Calu3 (cell line): ENCODE data around the gene FRS3. TPM values are rescaled to one million over a fixed set of nuclear protein-coding genes. Genes with fewer than 3 reads are reported as not detected.

Source experiments
- Bru-seq: library from RNA; stranded (reverse); fragments of 400-500 nt; gene quantifications from one replicate; lab custom pipeline; 2021; lab: Mats Ljungman, UMichigan
- BruChase-seq, 2 experiments: library from RNA; stranded (reverse); fragments of 400-500 nt; gene quantifications; one replicate each; lab custom pipeline; 2021; lab: Mats Ljungman, UMichigan
- BruUV-seq: library from RNA; stranded (reverse); fragments of 400-500 nt; replicated peaks from 2 replicates; lab custom pipeline; 2021; lab: Mats Ljungman, UMichigan
- CTCF ChIA-PET: fragments of 300-600 bp; sonication (Branson Sonifier 250); formaldehyde crosslinking; loops from one replicate; lab custom pipeline; 2022; ENCODE audit warnings: antibody characterized with exemption; lab: Charles Lee
- DNase-seq: peaks from one replicate; pipeline ENCODE4 v3.0.0; 2022
- H3K27ac Mint-ChIP-seq: one replicate; pipeline ENCODE4 v1.8.0; 2022; ENCODE audit warnings: mixed read lengths; ENCODE audit not compliant: unreplicated experiment
- H3K27me3 Mint-ChIP-seq: one replicate; pipeline ENCODE4 v1.8.0; 2022; ENCODE audit warnings: mixed read lengths; ENCODE audit not compliant: unreplicated experiment
- H3K36me3 Mint-ChIP-seq: one replicate; pipeline ENCODE4 v1.8.0; 2022; ENCODE audit warnings: mild to moderate bottlenecking, moderate library complexity, mixed read lengths; ENCODE audit not compliant: insufficient read depth, unreplicated experiment
- H3K4me1 Mint-ChIP-seq: one replicate; pipeline ENCODE4 v1.8.0; 2022; ENCODE audit warnings: mild to moderate bottlenecking, low read depth, mixed read lengths; ENCODE audit not compliant: unreplicated experiment
- H3K4me3 Mint-ChIP-seq: one replicate; pipeline ENCODE4 v1.8.0; 2022; ENCODE audit warnings: mild to moderate bottlenecking, low read depth, moderate library complexity, mixed read lengths; ENCODE audit not compliant: unreplicated experiment
- H3K9me3 Mint-ChIP-seq: one replicate; pipeline ENCODE4 v1.8.0; 2022; ENCODE audit warnings: low read depth, mixed read lengths; ENCODE audit not compliant: unreplicated experiment
- intact Hi-C: fragments of 100-400 bp; cut with micrococcal nuclease; formaldehyde crosslinking; loops from one replicate; pipeline ENCODE4 v1.10.0; 2022; ENCODE audit not compliant: unreplicated experiment
- long read RNA-seq: library from polyadenylated mRNA; stranded (forward); transcript quantifications from one replicate; pipeline ENCODE4 v2.0.0, GENCODE V29; 2022
- total RNA-seq: library from RNA; stranded (reverse); gene quantifications from 2 replicates; pipeline ENCODE4 v1.2.3, GENCODE V29; 2022
- TF ChIP-seq, protein P1 (sequence below): fragments of 200-600 bp; IDR thresholded peaks from one replicate; pipeline ENCODE4 v1.8.0; 2022; ENCODE audit warnings: antibody characterized with exemption; ENCODE audit not compliant: unreplicated experiment

FRS3 gene, protein sequence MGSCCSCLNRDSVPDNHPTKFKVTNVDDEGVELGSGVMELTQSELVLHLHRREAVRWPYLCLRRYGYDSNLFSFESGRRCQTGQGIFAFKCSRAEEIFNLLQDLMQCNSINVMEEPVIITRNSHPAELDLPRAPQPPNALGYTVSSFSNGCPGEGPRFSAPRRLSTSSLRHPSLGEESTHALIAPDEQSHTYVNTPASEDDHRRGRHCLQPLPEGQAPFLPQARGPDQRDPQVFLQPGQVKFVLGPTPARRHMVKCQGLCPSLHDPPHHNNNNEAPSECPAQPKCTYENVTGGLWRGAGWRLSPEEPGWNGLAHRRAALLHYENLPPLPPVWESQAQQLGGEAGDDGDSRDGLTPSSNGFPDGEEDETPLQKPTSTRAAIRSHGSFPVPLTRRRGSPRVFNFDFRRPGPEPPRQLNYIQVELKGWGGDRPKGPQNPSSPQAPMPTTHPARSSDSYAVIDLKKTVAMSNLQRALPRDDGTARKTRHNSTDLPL
- total RNA-seq = 5.0 and 6.6 TPM in 2 replicates
- percentile 49 among the genes with signal in this experiment for Bru-seq, nascent RNA
- BruChase-seq, experiment 1, labeled RNA remaining after a 6-hour chase = percentile 44 among the genes with signal in this experiment
- percentile 43 among the genes with signal in this experiment for BruChase-seq, experiment 2, labeled RNA remaining after a 2-hour chase
- long read RNA-seq, partial matches to known transcripts = 0 of 10 reads
- long read RNA-seq, other reads (novel, unspliced or antisense) = 9 of 10 reads

DNA sequence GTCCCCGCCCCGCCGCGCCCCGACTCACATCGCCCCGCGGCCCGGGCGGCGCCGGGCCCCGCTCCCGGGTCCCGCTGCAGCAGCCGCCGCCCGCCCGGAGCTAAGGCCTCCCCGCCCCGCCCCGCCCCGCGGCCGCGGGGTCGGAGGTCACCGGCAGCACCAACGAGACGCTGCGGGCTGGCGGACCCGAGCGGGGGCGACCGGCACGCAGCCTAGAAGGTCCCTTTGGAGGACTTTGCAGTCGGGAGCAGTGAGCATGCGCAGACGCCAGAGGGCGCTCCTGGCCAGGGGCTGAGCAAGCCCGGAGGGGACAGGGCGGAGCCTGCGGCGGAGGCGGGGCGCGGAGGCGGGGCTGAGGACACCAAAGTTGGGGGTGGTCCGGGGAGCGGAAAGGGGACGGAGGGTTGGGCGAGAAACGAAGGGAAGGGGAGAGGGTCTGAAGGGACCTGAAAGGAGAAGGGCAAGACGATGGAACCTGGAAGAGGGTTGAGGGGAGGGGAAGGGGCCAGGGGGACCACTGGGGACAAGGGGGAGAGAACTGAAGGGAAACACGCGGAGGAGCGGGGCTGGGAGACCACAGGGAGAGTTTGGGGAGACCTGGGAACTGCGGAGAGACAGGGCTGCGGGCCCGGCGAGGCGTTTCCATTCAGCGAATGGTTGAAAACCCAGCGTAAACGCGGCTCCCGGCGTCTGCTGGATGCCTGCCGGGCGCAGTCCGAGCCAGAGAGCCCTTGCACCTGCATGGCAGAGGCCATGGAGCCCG, at the start of gene FRS3:
Gene FRS3 (minus strand): TSS at position 113 of the 763 bp plus-strand sequence. CDS start 2,913 bp downstream, outside the sequence.
- Mint-ChIP-seq H3K9me3 (no peaks in the 10 kb centered on the region), H3K27ac (peak within 1 kb of the TSS; percentile 60), H3K36me3 (peaks cover 37% of the 10 kb centered on the region), H3K4me1 (peaks cover 35% of the 10 kb centered on the region), H3K4me3 (peak within 1 kb of the TSS; percentile 77), H3K27me3 (no peaks in the 10 kb centered on the region)
- intact Hi-C loops = loop anchor here (1.0 to 10.0 kb wide), 4 partner anchors 178 to 435 kb away; partner anchors contain the start of gene MRPS10
- CTCF ChIA-PET = interaction anchor here (0.5 to 0.6 kb wide), 2 partner anchors 132 to 262 kb away, joined by 3 read pairs; no protein-coding TSS in a partner anchor
- TF ChIP-seq, protein P1, sequence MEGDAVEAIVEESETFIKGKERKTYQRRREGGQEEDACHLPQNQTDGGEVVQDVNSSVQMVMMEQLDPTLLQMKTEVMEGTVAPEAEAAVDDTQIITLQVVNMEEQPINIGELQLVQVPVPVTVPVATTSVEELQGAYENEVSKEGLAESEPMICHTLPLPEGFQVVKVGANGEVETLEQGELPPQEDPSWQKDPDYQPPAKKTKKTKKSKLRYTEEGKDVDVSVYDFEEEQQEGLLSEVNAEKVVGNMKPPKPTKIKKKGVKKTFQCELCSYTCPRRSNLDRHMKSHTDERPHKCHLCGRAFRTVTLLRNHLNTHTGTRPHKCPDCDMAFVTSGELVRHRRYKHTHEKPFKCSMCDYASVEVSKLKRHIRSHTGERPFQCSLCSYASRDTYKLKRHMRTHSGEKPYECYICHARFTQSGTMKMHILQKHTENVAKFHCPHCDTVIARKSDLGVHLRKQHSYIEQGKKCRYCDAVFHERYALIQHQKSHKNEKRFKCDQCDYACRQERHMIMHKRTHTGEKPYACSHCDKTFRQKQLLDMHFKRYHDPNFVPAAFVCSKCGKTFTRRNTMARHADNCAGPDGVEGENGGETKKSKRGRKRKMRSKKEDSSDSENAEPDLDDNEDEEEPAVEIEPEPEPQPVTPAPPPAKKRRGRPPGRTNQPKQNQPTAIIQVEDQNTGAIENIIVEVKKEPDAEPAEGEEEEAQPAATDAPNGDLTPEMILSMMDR = peak; percentile 90
- no TSS peak for BruUV-seq
- DNase-seq = peak; percentile 99

DNA sequence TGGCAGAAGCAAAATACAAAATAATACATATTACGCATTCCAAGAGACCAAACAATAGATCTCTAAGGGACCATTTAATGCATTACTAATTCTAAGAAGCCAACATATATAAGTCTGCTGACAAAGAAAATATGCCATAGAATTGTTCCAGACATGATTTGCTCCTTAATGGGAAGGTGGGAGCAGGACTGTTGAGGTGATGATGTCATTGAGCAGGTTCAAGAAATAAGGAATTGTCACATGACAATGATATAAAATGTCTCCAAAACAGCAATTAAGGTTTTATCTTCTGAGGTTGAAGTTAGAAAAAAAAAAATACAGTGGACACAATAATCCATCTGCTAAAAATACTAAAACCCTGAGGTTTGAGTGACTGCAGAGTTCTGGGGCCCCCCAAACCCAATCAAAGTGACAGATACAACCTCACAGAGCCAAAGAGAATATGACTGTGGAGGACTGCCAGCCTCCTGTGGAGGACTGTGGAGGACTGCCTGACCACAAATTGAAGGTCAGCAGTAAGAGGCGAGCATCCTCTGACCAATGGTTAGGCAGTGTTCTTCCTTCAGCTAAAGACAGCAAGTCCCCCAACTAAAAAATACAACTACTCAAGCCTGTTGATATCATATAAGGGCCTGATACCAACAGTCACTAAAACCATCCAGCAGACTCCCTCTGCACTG, 46.8 kb upstream of the FRS3 start:
- no TSS peak for BruUV-seq
- Mint-ChIP-seq H3K27ac (no peak overlapping the region), H3K27me3 (no peaks in the 10 kb centered on the region), H3K4me3 (no peak overlapping the region), H3K36me3 (peaks cover 5% of the 10 kb centered on the region), H3K9me3 (no peaks in the 10 kb centered on the region), H3K4me1 (peaks cover 12% of the 10 kb centered on the region)
- TF ChIP-seq, protein P1 = no peak
- DNase-seq = no peak
- intact Hi-C loops = no loop called here
- CTCF ChIA-PET = no interaction called here

DNA sequence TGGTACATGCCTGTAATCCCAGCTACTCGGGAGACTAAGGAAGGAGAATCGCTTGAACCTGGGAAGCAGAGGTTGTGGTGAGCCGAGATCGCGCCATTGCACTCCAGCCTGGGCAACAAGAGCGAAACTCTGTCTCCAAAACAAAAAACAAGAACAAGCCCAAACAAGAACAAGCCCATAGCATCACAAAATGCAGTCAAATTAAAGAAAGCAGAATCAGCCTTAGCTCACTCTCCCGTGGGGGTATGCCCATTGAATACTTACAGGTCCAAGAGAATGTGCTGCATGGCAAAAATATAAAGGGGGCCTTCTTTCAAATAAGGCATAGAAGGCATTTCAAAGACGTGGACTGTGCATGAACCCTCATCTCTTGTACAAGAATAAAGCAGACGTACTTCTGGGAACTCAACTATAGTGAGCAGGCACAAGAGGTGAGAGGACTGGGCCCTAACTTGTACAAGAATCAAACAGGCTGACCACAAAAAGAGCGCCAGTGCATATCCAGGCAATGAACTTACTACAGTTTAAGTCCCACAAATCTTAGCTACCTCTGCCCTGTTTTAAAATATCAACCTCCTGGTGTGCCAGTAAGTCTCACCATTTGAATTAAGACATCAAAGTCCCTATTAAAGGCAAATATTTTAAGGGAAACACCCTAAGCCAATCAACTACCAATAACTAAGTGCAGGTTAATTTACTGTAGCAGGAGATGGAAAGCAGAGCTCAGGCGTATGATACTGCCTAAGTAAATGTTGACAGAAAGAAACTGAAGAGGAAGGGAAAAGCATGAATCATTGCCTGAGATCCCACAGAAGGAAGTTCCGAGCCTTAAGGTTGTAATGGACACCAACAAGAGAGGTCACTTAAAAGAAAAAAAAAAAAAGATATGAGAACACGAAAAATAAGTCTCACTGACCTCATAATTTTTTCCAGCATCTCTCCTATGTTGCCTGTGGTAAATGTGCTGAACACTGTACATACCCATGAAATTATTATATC, 45.2 kb upstream of the FRS3 start:
- CTCF ChIA-PET = interaction anchor here (0.7 to 0.8 kb wide), 3 partner anchors 9 to 208 kb away, joined by 3 to 5 read pairs (median 3); no protein-coding TSS in a partner anchor
- no TSS peak for BruUV-seq
- peak; percentile 23 for DNase-seq
- Mint-ChIP-seq H3K36me3 (peaks cover 5% of the 10 kb centered on the region), H3K9me3 (no peaks in the 10 kb centered on the region), H3K27ac (peak overlapping the region; percentile 23), H3K4me1 (peaks cover 12% of the 10 kb centered on the region), H3K4me3 (no peak overlapping the region), H3K27me3 (no peaks in the 10 kb centered on the region)
- TF ChIP-seq, protein P1 = no peak
- intact Hi-C loops = loop anchor here (2.0 kb wide), 1 partner anchor 22 kb away; no protein-coding TSS in a partner anchor
